Measurements from ENCODE around the gene RNF180. TPM values are rescaled to one million over a fixed set of nuclear protein-coding genes. Genes with fewer than 3 reads are reported as not detected.
"Not testable (repeated sequence)": the region's sequence is repeated elsewhere in the genome, so short reads cannot be mapped to it uniquely, and the experiment has no call there.

The RNF180 gene
- total RNA-seq, 1 donor from 2014 or later = 8.6 TPM

DNA sequence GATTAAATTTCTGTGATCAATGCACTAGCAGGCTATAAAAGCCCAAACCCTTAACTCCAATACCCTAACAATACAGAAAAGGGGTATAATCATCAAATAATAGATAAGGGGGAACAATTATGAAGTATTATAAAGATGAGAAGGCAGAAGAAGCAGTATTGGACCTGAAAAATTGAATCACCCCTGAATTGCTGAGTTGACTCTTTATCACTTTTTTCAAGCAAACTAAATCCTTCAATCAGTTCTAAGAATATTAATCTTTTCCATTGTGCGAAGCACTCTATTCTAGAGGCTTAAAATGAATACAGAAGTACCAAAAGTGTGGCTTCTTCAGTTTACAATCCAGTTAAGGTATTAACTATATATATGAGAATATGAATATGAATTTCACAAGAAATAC, 120.7 kb downstream of the RNF180 start:
- Mint-ChIP-seq H3K27ac (no peak overlapping the region), H3K4me1 (no peaks in the 10 kb centered on the region), H3K4me3 (no peak overlapping the region), H3K9me3 (peaks cover 57% of the 10 kb centered on the region), H3K36me3 (peaks cover 7% of the 10 kb centered on the region), H3K27me3 (ENCODE audit: low read depth) (no peaks in the 10 kb centered on the region)
- no peak for DNase-seq (ENCODE audit: low spot score in 2 of 2, unreplicated experiment in 2 of 2)
- no peak for TF ChIP-seq CTCF (IDR thresholded peaks at IDR 0.05; ENCODE audit: unreplicated experiment)

- H3K27ac Mint-ChIP-seq; H3K27me3 Mint-ChIP-seq (ENCODE audit: low read depth); H3K36me3 Mint-ChIP-seq; H3K4me3 Mint-ChIP-seq; H3K4me1 Mint-ChIP-seq; DNase-seq (ENCODE audit: low spot score in 2 of 2, unreplicated experiment in 2 of 2): not testable (repeated sequence)
- H3K9me3 Mint-ChIP-seq = peaks cover 45% of the 10 kb centered on the region
Measured at GRCh38 chr5:64288496-64288895, 122.9 kb downstream of the RNF180 start.

GRCh38 chr5:64292611-64293215, 127.1 kb downstream of the RNF180 start:
- H3K27ac Mint-ChIP-seq = no peak overlapping the region
- no peak overlapping the region for H3K4me3 Mint-ChIP-seq
- no peak for DNase-seq (ENCODE audit: low spot score in 2 of 2, unreplicated experiment in 2 of 2)
- H3K9me3 Mint-ChIP-seq = peaks cover 29% of the 10 kb centered on the region
- TF ChIP-seq CTCF (IDR thresholded peaks at IDR 0.05; ENCODE audit: unreplicated experiment) = no peak
- no peaks in the 10 kb centered on the region for H3K27me3 Mint-ChIP-seq (ENCODE audit: low read depth)
- peaks cover 2% of the 10 kb centered on the region for H3K36me3 Mint-ChIP-seq
- H3K4me1 Mint-ChIP-seq = no peaks in the 10 kb centered on the region

DNA sequence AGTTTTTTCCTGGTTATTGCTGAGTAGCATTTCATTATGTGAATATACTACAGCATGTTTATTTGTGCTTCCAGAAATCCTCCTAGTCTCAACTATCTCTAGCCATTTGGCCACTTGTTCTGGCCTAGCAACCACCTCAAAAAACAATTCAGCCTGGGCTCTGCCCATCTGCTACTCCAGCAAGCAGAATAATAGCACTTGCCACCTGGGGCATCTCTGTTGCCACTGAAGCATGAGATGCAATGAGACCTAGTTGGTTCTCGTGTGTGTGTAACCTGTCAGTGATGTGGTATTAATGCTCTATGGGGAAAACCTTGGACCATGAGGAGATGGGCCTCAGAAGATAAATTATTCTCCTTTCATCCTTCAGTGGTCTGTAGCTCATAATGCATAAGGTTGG, 129.5 kb downstream of the RNF180 start:
- Mint-ChIP-seq H3K4me1 (no peaks in the 10 kb centered on the region), H3K4me3 (no peak overlapping the region)

GRCh38 chr5:64298586-64298985, 132.9 kb downstream of the RNF180 start:
- Mint-ChIP-seq H3K4me3 (no peak overlapping the region), H3K27ac (no peak overlapping the region), H3K27me3 (ENCODE audit: low read depth) (no peaks in the 10 kb centered on the region), H3K4me1 (no peaks in the 10 kb centered on the region), H3K9me3 (peaks cover 8% of the 10 kb centered on the region), H3K36me3 (no peaks in the 10 kb centered on the region)
- DNase-seq (ENCODE audit: low spot score in 2 of 2, unreplicated experiment in 2 of 2) = no peak
- TF ChIP-seq CTCF (IDR thresholded peaks at IDR 0.05; ENCODE audit: unreplicated experiment) = no peak

More for the DNA sequence above, 129.5 kb downstream of the RNF180 start:
- no peaks in the 10 kb centered on the region for H3K27me3 Mint-ChIP-seq (ENCODE audit: low read depth)
- peaks cover 2% of the 10 kb centered on the region for H3K36me3 Mint-ChIP-seq
- no peak for TF ChIP-seq CTCF (IDR thresholded peaks at IDR 0.05; ENCODE audit: unreplicated experiment)
- no peak for DNase-seq (ENCODE audit: low spot score in 2 of 2, unreplicated experiment in 2 of 2)
- H3K27ac Mint-ChIP-seq = no peak overlapping the region
- peaks cover 17% of the 10 kb centered on the region for H3K9me3 Mint-ChIP-seq

- DNase-seq (ENCODE audit: low spot score in 2 of 2, unreplicated experiment in 2 of 2) = no peak
- TF ChIP-seq CTCF (IDR thresholded peaks at IDR 0.05; ENCODE audit: unreplicated experiment) = no peak
- Mint-ChIP-seq H3K36me3 (no peaks in the 10 kb centered on the region), H3K4me3 (no peak overlapping the region), H3K9me3 (peaks cover 8% of the 10 kb centered on the region), H3K27ac (no peak overlapping the region), H3K27me3 (ENCODE audit: low read depth) (no peaks in the 10 kb centered on the region), H3K4me1 (no peaks in the 10 kb centered on the region)
Measured at GRCh38 chr5:64299805-64300204, 134.2 kb downstream of the RNF180 start.

Measured in mesothelial cell of epicardium (in vitro differentiated cells).